Activated T-helper 1 cell treated with anti-CD3 and anti-CD28 coated beads, Interleukin-12 subunit alpha, Interleukin-12 subunit beta, Interleukin-2, Interleukin-4 antibody, amounts not matched to agents 30 ng/mL and 10 ng/mL and 1 ng/mL, durations not matched to agents 14 hours and 24 hours and 36 hours (primary cell): ENCODE data around the gene ADGRD1. TPM values are rescaled to one million over a fixed set of nuclear protein-coding genes. Genes with fewer than 3 reads are reported as not detected.

ENCODE experiments used
- DNase-seq: peaks from one replicate; pipeline ENCODE4 v3.0.0; 2021; ENCODE audit warnings: low spot score
- H3K27ac Mint-ChIP-seq: one replicate; pipeline ENCODE4 v1.8.0; 2021; ENCODE audit warnings: mild to moderate bottlenecking, mixed read lengths
- H3K27me3 Mint-ChIP-seq: one replicate; pipeline ENCODE4 v1.8.0; 2022; ENCODE audit warnings: mild to moderate bottlenecking, moderate library complexity, mixed read lengths; ENCODE audit not compliant: insufficient read depth
- H3K36me3 Mint-ChIP-seq: one replicate; pipeline ENCODE4 v1.8.0; 2021; ENCODE audit warnings: low read depth, mixed read lengths
- H3K4me1 Mint-ChIP-seq: one replicate; pipeline ENCODE4 v1.8.0; 2021; ENCODE audit warnings: low read depth, mixed read lengths
- H3K4me3 Mint-ChIP-seq: one replicate; pipeline ENCODE4 v1.8.0; 2021; ENCODE audit warnings: mild to moderate bottlenecking, moderate library complexity, mixed read lengths
- H3K9me3 Mint-ChIP-seq: one replicate; pipeline ENCODE4 v1.8.0; 2021; ENCODE audit warnings: mixed read lengths
- intact Hi-C: fragments of 100-400 bp; cut with micrococcal nuclease; formaldehyde crosslinking; loops from one replicate; pipeline ENCODE4 v1.15.1; 2024
- total RNA-seq: library from RNA; stranded (reverse); gene quantifications from 2 replicates; pipeline ENCODE4 v1.2.3, GENCODE V29; 2022

Gene ADGRD1
- total RNA-seq, 1 donor from 2014 or later = 0.18 TPM

GRCh38 chr12:130947028-130947613 is 6.6 kb upstream of the ADGRD1 start:
- peaks cover 12% of the 10 kb centered on the region for H3K9me3 Mint-ChIP-seq
- H3K36me3 Mint-ChIP-seq = no peaks in the 10 kb centered on the region
- no peak overlapping the region for H3K4me3 Mint-ChIP-seq
- no peaks in the 10 kb centered on the region for H3K27me3 Mint-ChIP-seq
- intact Hi-C loops = no loop called here
- no peaks in the 10 kb centered on the region for H3K4me1 Mint-ChIP-seq
- DNase-seq = no peak
- no peak overlapping the region for H3K27ac Mint-ChIP-seq

DNA sequence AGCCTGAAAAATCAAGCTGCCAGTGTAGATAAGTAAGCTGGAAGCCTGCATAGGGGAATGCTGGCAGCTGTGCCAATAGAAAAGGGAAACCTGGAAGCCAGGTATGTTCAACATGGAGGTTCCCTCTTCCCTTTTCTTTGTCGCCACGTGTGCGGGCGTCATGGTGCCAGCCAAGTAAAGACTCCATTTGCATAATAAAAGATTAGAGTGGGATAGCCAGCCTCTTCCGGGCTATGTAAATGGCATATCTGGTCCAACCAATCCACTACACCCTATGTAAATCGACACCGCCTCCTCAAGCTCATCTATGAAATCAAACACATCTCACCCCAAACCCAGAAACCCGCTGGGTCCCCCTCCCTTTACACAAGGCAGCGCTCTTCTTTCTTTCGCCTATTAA is 5.6 kb upstream of the ADGRD1 start:
- no peak overlapping the region for H3K27ac Mint-ChIP-seq
- peaks cover 12% of the 10 kb centered on the region for H3K9me3 Mint-ChIP-seq
- no peaks in the 10 kb centered on the region for H3K36me3 Mint-ChIP-seq
- H3K27me3 Mint-ChIP-seq = peaks cover 6% of the 10 kb centered on the region
- no peak overlapping the region for H3K4me3 Mint-ChIP-seq
- intact Hi-C loops = no loop called here
- no peak for DNase-seq
- H3K4me1 Mint-ChIP-seq = no peaks in the 10 kb centered on the region

DNA sequence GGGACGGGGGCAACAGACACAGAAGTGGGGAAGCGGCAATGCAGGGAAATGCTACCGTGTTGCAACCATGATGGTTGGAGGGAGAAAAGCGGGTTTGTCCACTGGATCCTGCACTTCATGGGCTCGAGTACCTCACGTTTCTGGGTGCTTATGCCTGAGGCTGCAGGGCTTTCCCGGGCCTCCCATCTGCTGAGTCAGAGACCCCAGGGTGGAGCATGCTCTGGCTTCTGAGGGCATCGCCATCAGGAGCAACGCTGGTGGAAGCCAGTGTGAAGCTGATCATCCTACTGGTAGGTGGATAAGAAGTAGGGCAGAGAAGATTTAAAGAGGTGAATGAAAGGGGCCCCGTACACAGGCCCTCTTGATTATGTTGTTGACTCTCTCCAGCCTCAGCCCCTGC is 5.0 kb upstream of the ADGRD1 start:
- DNase-seq = no peak
- Mint-ChIP-seq H3K4me3 (no peak overlapping the region), H3K4me1 (no peaks in the 10 kb centered on the region), H3K9me3 (peaks cover 12% of the 10 kb centered on the region), H3K27me3 (peaks cover 13% of the 10 kb centered on the region), H3K36me3 (no peaks in the 10 kb centered on the region), H3K27ac (no peak overlapping the region)
- intact Hi-C loops = no loop called here

GRCh38 chr12:130949806-130950205 is 3.9 kb upstream of the ADGRD1 start:
- Mint-ChIP-seq H3K27ac (no peak overlapping the region), H3K27me3 (peaks cover 16% of the 10 kb centered on the region), H3K9me3 (peaks cover 7% of the 10 kb centered on the region), H3K4me3 (no peak overlapping the region), H3K4me1 (no peaks in the 10 kb centered on the region), H3K36me3 (no peaks in the 10 kb centered on the region)
- no peak for DNase-seq
- intact Hi-C loops = no loop called here

DNA sequence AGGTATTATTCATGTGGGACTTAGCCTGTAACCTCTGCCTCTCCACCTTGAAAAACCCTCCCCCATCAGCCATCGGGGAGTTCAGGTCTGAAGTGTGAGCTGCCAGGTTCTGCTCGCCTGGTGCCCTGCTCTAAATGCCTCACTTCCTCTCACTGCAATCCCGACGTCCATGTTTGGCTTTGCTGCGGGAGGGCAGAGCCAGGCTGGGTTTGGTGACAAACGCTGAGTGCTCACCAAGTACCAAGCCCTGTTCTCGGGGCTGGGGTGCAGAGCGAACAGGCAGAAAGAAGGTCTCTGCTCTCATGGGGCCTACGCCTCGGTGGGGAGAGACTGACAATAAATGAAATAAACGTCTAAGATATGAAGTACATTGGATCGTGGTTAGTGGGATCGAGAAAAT is 2.1 kb upstream of the ADGRD1 start:
- Mint-ChIP-seq H3K4me3 (no peak overlapping the region), H3K4me1 (no peaks in the 10 kb centered on the region), H3K9me3 (no peaks in the 10 kb centered on the region), H3K27me3 (peaks cover 18% of the 10 kb centered on the region), H3K36me3 (no peaks in the 10 kb centered on the region), H3K27ac (no peak overlapping the region)
- no peak for DNase-seq
- intact Hi-C loops = no loop called here

DNA sequence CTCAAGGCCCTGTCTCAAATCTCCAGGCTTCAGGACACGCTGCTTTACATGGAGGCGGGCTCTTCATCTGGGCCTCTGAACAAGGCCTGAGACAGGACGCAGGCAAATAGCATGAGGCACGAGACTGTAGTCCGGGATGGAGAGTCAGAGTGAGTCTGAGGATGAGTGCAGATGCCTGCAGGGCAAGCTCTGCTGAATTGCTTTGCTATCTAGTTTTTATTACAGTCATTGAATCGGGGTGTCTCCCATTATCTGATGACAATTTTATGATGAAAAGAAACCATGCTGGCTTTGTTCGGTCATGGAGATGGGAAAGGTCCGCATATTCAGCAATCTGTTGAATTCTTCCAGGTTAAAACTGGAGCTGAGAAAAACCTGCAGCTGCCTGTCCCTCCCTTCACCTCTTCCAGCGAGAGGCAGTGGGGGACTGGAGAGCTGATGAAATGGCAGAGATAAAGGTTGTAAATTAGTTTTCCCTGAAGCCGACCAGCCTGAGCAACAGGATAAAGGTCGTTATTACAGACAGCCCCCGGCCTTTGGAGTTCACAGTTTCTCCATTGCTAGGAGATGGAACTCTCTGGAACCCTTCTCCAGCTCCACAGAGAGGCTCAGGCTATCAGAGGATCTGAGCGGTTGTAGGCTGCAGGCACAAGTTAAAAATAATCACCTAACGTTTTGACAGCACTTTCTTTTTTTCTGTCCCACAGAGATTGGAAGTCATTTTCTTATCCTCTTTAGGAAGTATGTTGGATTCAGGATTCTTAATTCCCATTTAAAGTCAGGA is 1.3 kb upstream of the ADGRD1 start:
- intact Hi-C loops = no loop called here
- Mint-ChIP-seq H3K4me1 (no peaks in the 10 kb centered on the region), H3K4me3 (no peak overlapping the region), H3K27me3 (peaks cover 18% of the 10 kb centered on the region), H3K27ac (no peak overlapping the region), H3K36me3 (no peaks in the 10 kb centered on the region), H3K9me3 (no peaks in the 10 kb centered on the region)
- no peak for DNase-seq

DNA sequence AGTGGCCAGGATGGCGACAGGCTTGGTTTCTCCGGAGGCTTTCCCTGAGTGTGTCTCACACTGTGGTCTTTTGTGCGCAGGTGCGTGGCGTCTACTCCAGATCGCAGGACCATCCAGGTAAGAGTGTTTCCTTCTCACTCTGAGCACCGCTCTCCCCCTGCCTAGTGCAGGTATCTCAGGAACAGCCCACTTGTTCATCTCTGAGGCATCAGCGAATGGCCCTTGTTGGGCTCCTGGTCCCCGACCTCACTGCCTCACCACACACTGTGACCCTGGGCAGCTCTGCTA is 781 bp downstream of the ADGRD1 start:
- Mint-ChIP-seq H3K36me3 (no peaks in the 10 kb centered on the region), H3K27me3 (peaks cover 18% of the 10 kb centered on the region), H3K27ac (no peak overlapping the region), H3K4me3 (no peak overlapping the region), H3K9me3 (no peaks in the 10 kb centered on the region), H3K4me1 (no peaks in the 10 kb centered on the region)
- intact Hi-C loops = no loop called here
- DNase-seq = no peak

GRCh38 chr12:130955238-130955816 is 1.6 kb downstream of the ADGRD1 start:
- no peak overlapping the region for H3K27ac Mint-ChIP-seq
- intact Hi-C loops = no loop called here
- no peaks in the 10 kb centered on the region for H3K9me3 Mint-ChIP-seq
- no peaks in the 10 kb centered on the region for H3K36me3 Mint-ChIP-seq
- DNase-seq = no peak
- no peak overlapping the region for H3K4me3 Mint-ChIP-seq
- H3K27me3 Mint-ChIP-seq = peaks cover 18% of the 10 kb centered on the region
- H3K4me1 Mint-ChIP-seq = no peaks in the 10 kb centered on the region

DNA sequence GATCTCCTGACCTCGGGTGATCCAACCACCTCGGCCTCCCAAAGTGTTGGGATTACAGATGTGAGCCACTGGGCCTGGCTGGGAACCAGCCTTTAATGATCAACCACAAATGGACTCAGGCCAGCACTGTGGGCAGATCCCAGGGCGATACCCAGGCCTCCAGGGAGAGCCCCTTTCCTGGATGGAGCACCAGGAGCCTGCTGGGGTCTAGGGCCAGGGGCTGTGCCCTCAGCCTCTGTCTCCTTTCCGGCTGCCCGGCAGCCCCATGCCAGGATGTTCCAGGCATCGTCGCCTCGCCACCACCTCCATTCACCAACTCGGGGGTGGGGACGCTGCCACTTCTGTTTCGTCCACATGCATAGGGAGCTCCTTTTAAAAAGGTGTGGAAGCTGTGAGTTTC is 2.3 kb downstream of the ADGRD1 start:
- H3K27me3 Mint-ChIP-seq = peaks cover 18% of the 10 kb centered on the region
- no peak overlapping the region for H3K4me3 Mint-ChIP-seq
- no peaks in the 10 kb centered on the region for H3K9me3 Mint-ChIP-seq
- no peak for DNase-seq
- intact Hi-C loops = no loop called here
- H3K27ac Mint-ChIP-seq = no peak overlapping the region
- no peaks in the 10 kb centered on the region for H3K4me1 Mint-ChIP-seq
- no peaks in the 10 kb centered on the region for H3K36me3 Mint-ChIP-seq

GRCh38 chr12:130956456-130957303 is 3.0 kb downstream of the ADGRD1 start:
- peaks cover 18% of the 10 kb centered on the region for H3K27me3 Mint-ChIP-seq
- H3K9me3 Mint-ChIP-seq = no peaks in the 10 kb centered on the region
- no peak for DNase-seq
- intact Hi-C loops = no loop called here
- no peak overlapping the region for H3K4me3 Mint-ChIP-seq
- H3K4me1 Mint-ChIP-seq = no peaks in the 10 kb centered on the region
- no peak overlapping the region for H3K27ac Mint-ChIP-seq
- no peaks in the 10 kb centered on the region for H3K36me3 Mint-ChIP-seq

DNA sequence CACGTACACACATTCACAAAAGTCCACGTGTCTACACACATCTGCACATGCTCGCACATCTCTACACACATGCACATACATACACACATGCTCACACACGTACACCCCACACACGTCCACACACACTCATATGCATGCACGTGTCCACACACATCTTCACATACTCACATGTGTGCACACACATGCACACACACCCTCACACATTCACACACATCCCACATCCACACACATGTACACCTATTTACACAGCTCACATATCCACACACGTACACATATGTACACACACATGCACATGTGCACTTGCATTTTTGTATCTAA is 3.6 kb downstream of the ADGRD1 start:
- H3K9me3 Mint-ChIP-seq = no peaks in the 10 kb centered on the region
- H3K36me3 Mint-ChIP-seq = no peaks in the 10 kb centered on the region
- intact Hi-C loops = no loop called here
- H3K27ac Mint-ChIP-seq = no peak overlapping the region
- peaks cover 18% of the 10 kb centered on the region for H3K27me3 Mint-ChIP-seq
- no peaks in the 10 kb centered on the region for H3K4me1 Mint-ChIP-seq
- no peak overlapping the region for H3K4me3 Mint-ChIP-seq
- no peak for DNase-seq

GRCh38 chr12:130958557-130959140 is 4.9 kb downstream of the ADGRD1 start:
- intact Hi-C loops = no loop called here
- Mint-ChIP-seq H3K27me3 (peaks cover 6% of the 10 kb centered on the region), H3K27ac (no peak overlapping the region), H3K9me3 (no peaks in the 10 kb centered on the region), H3K36me3 (no peaks in the 10 kb centered on the region), H3K4me1 (no peaks in the 10 kb centered on the region), H3K4me3 (no peak overlapping the region)
- DNase-seq = no peak

- Mint-ChIP-seq H3K36me3 (no peaks in the 10 kb centered on the region), H3K4me1 (no peaks in the 10 kb centered on the region), H3K9me3 (no peaks in the 10 kb centered on the region), H3K27me3 (peaks cover 3% of the 10 kb centered on the region), H3K27ac (no peak overlapping the region), H3K4me3 (no peak overlapping the region)
- DNase-seq = no peak
- intact Hi-C loops = no loop called here
Measured at GRCh38 chr12:130959632-130960031, 5.9 kb downstream of the ADGRD1 start.
